Stimulated activated CD8-positive, alpha-beta memory T cell treated with anti-CD3 and anti-CD28 coated beads, Interleukin-15, amount 100 ng/mL, for 1 hour (primary cell): ENCODE results near the gene DNAJC1.
"Not testable (repeated sequence)": the region's sequence is repeated elsewhere in the genome, so short reads cannot be mapped to it uniquely, and the experiment has no call there.

Source experiments
- DNase-seq: peaks from one replicate; pipeline ENCODE4 v3.0.0-alpha.2; 2020; ENCODE audit warnings: low read depth

DNAJC1 gene, protein sequence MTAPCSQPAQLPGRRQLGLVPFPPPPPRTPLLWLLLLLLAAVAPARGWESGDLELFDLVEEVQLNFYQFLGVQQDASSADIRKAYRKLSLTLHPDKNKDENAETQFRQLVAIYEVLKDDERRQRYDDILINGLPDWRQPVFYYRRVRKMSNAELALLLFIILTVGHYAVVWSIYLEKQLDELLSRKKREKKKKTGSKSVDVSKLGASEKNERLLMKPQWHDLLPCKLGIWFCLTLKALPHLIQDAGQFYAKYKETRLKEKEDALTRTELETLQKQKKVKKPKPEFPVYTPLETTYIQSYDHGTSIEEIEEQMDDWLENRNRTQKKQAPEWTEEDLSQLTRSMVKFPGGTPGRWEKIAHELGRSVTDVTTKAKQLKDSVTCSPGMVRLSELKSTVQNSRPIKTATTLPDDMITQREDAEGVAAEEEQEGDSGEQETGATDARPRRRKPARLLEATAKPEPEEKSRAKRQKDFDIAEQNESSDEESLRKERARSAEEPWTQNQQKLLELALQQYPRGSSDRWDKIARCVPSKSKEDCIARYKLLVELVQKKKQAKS

GRCh38 chr10:22003177-22003963 is at the start of gene DNAJC1:
DNAJC1 (minus strand) TSS chr10:22003730; CDS start chr10:22003434, 296 bp downstream.
- peak; percentile 100 for DNase-seq

DNA sequence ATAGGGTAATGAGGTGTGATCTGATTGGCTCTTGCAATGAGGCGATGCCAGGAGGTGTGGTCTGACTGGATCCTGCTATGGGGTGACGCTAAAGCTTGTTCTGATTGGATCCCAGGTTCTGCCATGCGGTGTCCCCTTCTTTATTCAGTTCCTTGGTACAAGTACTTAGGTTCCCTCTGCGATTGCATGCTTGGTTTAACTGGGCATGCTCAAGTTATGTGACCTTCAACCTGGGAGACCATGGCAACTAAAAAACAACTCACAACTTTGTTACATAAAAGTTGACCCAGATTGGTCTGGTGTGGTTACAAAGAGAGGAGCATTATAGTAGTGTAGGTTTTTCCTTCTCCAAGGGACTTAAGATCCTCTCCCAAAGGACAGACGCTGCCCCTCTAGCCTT is 49.5 kb upstream of the DNAJC1 start:
- no peak for DNase-seq

GRCh38 chr10:22049635-22050034 is 46.1 kb upstream of the DNAJC1 start:
- DNase-seq = no peak

DNA sequence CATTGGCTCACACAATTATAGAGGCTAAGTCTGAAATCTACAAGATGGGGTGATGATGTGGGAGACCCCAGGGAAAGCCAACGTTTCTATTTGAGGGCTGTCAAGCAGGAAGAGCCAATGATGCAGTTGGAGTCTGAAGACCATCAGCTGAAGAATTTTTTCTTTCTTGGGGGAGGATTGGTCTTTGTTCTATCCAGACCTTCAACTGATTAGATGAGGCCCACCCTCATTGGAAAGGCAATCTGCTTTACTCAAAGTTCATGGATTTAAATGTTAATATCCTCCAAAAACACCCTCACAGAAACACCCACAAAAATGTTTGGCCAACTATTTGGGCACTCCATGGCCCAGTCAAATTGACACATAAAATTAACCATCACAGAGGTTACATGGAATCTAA is 44.3 kb upstream of the DNAJC1 start:
- DNase-seq = no peak

- DNase-seq = no peak
Observed at GRCh38 chr10:22043327-22043633, 39.8 kb upstream of the DNAJC1 start.

- no peak for DNase-seq
Observed at GRCh38 chr10:22042557-22043326, 39.2 kb upstream of the DNAJC1 start.

- DNase-seq = no peak
Observed at GRCh38 chr10:22034333-22034732, 30.8 kb upstream of the DNAJC1 start.

GRCh38 chr10:22032268-22032667 is 28.7 kb upstream of the DNAJC1 start:
- DNase-seq = not testable (repeated sequence)

- no peak for DNase-seq
Observed at GRCh38 chr10:22030421-22030820, 26.9 kb upstream of the DNAJC1 start.

GRCh38 chr10:22029445-22030236 is 26.1 kb upstream of the DNAJC1 start:
- DNase-seq = no peak

GRCh38 chr10:22027364-22028238 is 24.1 kb upstream of the DNAJC1 start:
- DNase-seq = no peak

DNA sequence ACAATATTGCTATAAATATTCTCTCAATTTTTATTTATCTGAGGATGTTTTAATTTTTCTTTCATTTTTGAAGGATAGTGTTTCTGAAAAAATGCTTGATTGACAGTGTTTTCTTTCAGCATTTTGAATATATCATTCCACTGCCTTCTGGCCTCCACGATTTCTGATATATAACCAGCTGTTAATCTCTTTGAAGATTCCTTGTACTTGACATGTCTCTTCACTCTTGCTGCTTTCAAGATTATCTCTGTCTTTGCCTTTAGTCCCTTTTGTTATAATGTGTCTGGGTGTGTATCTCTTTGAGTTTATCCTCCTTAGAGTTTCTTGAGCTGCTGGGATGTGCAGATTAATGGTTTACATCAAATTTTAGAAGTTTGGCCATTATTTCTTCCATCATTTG is 22.8 kb upstream of the DNAJC1 start:
- DNase-seq = no peak

GRCh38 chr10:22023508-22023907 is 20.0 kb upstream of the DNAJC1 start:
- no peak for DNase-seq

DNA sequence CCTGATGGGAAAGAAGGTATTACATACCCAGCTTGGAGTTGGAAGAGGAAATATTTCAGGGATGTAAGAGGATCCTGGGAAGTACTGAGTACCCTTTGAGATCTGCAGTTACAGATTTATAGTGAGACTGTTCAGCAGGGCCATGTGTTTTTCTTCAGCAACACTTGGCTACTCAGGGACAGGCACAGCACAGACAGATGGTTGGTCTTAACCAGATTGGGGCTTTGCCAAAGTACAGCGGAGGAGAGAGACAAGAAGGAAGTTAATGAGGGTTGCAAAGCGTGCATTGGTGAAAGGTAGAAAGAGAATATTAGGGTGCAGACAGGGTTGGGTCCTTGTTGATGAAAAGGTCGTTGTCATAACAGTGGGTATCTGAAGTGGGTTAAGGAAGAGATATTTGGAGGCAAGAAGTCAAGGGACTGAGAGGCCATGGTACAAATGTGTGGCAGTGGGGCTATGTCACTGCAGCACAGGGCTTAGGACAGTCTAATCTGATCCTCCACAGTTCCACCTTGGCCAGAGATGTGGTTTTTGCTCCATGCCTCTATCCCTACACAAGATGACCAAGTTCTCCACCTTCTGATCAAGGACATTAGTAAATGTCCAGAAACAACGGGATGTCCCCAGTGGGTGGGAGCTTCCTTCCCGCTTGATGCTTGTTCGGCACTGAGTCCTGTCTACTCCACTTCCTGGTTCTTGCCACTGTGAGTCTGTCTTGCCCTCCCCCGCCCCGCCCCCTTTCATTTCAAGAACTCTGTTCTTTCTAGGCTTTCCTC is 18.9 kb upstream of the DNAJC1 start:
- DNase-seq = peak; percentile 16

DNA sequence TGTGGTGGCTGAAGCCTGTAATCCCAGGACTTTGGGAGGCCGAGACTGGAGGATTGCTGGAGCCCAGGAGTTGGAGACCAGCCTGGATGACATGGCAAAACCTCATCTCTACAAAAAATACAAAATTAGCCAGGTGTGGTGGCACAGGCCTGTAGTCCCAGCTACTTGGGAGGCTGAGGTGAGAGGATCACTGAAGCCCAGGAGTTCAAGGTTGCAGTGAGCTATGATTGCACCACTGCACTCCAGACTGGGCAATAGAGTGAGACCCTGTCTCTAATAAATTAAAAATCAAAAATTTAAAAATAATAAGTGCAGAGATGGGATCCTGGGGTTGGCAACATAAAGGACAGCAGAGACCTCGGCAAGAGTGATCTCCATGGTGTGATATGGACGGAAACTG is 17.6 kb upstream of the DNAJC1 start:
- not testable (repeated sequence) for DNase-seq

DNA sequence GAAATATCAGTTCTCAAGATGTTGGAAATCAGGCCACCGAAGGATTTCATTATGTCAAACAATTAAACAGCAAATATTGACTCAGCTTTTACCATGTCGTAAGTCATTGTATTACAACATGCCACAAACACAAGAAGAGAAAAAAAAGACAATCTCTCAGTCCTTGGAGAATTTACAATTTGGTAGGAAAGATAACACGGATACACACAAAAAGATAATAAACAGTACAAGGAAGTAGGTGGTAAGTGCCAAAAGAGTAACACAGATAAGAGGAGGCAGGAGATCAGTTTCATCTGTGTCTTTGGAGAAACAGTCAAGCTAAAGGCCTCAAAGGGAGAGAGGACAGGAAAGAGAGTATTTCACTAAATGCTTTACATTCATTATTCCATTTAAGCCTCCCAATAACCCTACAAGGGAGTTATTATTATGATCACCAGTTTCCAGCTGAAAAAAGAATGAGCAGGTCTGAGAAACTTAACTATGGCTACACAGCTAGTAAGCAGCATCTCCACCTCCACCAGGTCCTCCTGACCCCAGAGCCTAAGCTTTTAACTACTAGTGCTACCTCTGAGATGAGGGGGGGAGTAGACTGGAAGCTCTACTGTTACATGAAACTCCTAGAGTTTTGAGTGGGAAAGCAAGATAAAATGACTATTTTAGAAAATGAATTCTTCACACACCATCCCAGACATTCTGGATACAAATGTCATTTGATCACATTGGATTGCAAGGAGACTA is 13.9 kb upstream of the DNAJC1 start:
- DNase-seq = no peak

- no peak for DNase-seq
Observed at GRCh38 chr10:22016046-22016705, 12.6 kb upstream of the DNAJC1 start.

DNA sequence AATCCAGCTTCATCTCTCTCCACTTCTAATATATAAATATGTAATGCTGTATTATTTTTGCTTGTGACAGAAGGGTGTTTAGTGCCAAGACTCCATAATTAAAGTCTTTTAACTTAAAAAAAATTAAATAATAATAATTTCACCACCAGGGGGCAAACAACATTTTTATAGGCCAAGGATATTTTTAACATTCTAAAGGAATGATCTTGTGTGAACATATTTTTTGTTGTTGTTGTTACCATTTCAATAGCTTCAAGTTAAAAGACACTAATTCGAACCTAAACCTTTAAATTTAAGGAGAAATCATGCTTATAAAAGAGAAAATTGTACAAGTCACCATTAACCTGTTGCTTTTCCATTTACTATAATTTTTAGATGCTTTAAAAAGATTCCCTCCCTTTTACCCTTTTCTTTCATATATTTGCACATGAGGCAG is 7.5 kb upstream of the DNAJC1 start:
- DNase-seq = no peak
